ENCODE results near the gene PLXND1.

- TF ChIP-seq POLR2A (IDR thresholded peaks at IDR 0.05; ENCODE audit: extremely low read depth, insufficient read length) (no peak), CTCF (IDR thresholded peaks at IDR 0.05; ENCODE audit: low read depth, low read length) (no peak), MYC (IDR thresholded peaks at IDR 0.05; ENCODE audit: low read depth, low read length) (no peak)
- TF ChIP-seq, protein P1, sequence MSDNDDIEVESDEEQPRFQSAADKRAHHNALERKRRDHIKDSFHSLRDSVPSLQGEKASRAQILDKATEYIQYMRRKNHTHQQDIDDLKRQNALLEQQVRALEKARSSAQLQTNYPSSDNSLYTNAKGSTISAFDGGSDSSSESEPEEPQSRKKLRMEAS (IDR thresholded peaks at IDR 0.05; ENCODE audit: low read depth, low read length), result no peak
These were observed 76.9 kb downstream of the PLXND1 start for GRCh38 chr3:129529436-129530210.

Measured in NB4 (cell line).